ENCODE results near the gene BSN.

Gene BSN

DNA sequence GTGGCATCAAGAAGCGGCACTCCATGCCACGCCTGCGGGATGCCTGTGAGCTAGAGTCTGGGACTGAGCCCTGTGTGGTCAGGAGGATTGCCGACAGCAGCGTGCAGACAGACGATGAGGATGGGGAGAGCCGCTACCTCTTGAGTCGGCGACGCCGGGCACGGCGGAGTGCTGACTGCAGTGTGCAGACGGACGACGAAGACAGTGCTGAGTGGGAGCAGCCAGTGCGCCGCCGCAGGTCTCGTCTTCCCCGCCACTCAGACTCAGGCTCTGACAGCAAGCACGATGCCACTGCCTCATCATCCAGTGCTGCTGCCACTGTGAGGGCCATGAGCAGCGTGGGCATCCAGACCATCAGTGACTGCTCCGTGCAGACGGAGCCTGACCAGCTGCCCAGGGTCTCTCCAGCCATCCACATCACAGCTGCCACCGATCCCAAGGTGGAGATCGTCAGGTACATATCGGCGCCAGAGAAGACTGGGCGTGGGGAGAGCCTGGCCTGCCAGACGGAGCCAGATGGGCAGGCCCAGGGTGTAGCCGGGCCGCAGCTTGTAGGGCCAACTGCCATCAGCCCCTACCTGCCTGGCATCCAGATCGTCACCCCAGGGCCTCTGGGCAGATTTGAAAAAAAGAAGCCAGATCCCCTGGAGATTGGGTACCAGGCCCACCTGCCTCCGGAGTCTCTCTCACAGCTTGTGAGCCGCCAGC, 103.1 kb downstream of the BSN start:
- TF ChIP-seq CTCF (IDR thresholded peaks at IDR 0.05; ENCODE audit: insufficient read depth, low read length, missing control alignments): no peak
- ChIA-PET POLR2A (no interaction called here), CTCF (interaction anchor here (1.2 to 3.0 kb wide), 5 partner anchors 12 to 118 kb away, joined by 4 to 30 read pairs (median 6); no protein-coding TSS in a partner anchor)
- no peak overlapping the region for H3K4me3 ChIP-seq (ENCODE audit: low read depth, low read length)
- no peak for DNase-seq (ENCODE audit: low read depth, low spot score)

DNA sequence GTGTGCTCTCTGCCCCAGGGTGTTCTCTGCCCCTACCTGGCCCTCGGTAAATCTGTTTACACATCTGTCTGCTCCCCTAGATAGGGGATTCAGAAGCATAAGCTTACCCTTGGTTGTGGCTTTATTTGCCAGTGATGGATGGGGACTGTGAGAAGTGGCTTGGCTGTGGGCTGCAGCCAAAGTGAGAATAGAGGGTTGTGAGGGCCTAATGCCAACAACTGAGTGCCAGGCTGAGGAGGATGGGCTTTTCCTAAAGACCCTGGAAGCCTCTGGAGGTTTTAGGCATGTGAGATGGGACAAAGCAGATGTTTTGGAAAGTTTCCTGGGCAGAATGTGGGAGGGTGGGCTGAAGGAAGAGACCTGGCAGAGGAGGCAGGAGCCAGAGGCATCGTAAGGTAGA, 104.4 kb downstream of the BSN start:
- CTCF ChIA-PET: interaction anchor here (1.3 to 1.4 kb wide), 2 partner anchors 13 to 119 kb away, joined by 7 to 9 read pairs; no protein-coding TSS in a partner anchor
- no peak for TF ChIP-seq CTCF (IDR thresholded peaks at IDR 0.05; ENCODE audit: insufficient read depth, low read length, missing control alignments)
- H3K4me3 ChIP-seq (ENCODE audit: low read depth, low read length): no peak overlapping the region
- no peak for DNase-seq (ENCODE audit: low read depth, low spot score)
- POLR2A ChIA-PET: no interaction called here

DNA sequence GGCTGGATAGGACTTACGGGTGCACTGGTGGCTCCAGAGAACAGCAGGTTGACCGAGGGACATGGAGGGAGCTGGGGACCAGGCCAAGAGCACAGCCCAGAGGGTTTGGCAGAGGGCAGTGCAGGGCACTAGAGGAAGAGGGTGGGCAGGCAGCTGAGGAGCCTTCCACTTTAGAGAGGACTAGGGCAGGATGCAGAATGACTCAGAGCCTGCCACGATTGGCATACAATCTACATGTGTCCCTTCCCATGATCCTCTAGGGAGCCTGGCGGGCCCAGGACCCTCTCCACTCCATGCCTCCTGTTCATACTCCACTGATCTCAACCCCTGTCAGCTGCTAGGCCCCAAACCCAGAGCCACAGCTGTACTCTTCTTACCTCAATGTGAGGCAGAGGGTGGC, 105.5 kb downstream of the BSN start:
- CTCF ChIA-PET: interaction anchor here (1.1 to 1.8 kb wide), 3 partner anchors 12 to 123 kb away, joined by 4 to 7 read pairs (median 6); no protein-coding TSS in a partner anchor
- TF ChIP-seq CTCF (IDR thresholded peaks at IDR 0.05; ENCODE audit: insufficient read depth, low read length, missing control alignments): no peak
- no peak overlapping the region for H3K4me3 ChIP-seq (ENCODE audit: low read depth, low read length)
- POLR2A ChIA-PET: no interaction called here
- no peak for DNase-seq (ENCODE audit: low read depth, low spot score)

- no peak for DNase-seq (ENCODE audit: low read depth, low spot score)
- CTCF ChIA-PET: interaction anchor here (1.3 kb wide), 1 partner anchor 127 kb away, joined by 3 read pairs; no protein-coding TSS in a partner anchor
- TF ChIP-seq CTCF (IDR thresholded peaks at IDR 0.05; ENCODE audit: insufficient read depth, low read length, missing control alignments): no peak
- POLR2A ChIA-PET: no interaction called here
- no peak overlapping the region for H3K4me3 ChIP-seq (ENCODE audit: low read depth, low read length)
Measured at GRCh38 chr3:49661281-49661680, 107.0 kb downstream of the BSN start.

GRCh38 chr3:49662021-49662420, 107.7 kb downstream of the BSN start:
- no peak overlapping the region for H3K4me3 ChIP-seq (ENCODE audit: low read depth, low read length)
- ChIA-PET POLR2A (no interaction called here), CTCF (no interaction called here)
- no peak for TF ChIP-seq CTCF (IDR thresholded peaks at IDR 0.05; ENCODE audit: insufficient read depth, low read length, missing control alignments)
- DNase-seq (ENCODE audit: low read depth, low spot score): no peak

DNA sequence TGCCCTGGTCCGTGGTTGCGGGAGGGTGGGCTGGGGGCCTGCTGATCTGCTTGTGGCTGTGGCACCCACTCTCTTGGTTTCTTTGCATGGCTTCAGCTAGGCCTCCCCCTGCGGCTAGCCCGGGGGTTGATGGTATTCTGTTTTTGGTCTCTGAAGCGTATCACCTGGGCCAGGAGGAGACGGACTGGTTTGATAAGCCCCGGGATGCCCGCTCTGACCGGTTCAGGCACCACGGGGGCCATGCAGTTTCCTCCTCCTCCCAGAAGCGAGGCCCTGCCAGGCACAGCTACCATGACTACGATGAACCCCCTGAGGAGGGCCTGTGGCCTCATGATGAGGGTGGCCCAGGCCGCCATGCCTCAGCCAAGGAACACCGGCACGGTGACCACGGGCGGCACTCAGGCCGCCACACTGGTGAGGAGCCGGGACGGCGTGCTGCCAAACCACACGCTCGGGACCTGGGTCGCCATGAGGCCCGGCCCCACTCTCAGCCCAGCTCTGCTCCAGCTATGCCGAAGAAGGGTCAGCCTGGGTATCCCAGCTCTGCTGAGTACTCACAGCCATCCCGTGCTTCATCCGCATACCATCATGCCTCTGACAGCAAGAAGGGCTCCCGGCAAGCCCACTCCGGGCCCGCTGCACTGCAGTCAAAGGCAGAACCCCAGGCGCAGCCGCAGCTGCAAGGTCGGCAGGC, 108.6 kb downstream of the BSN start:
- ChIA-PET CTCF (interaction anchor here (1.7 to 5.3 kb wide), 2 partner anchors 10 to 123 kb away, joined by 5 to 54 read pairs; no protein-coding TSS in a partner anchor), POLR2A (no interaction called here)
- no peak for DNase-seq (ENCODE audit: low read depth, low spot score)
- H3K4me3 ChIP-seq (ENCODE audit: low read depth, low read length): no peak overlapping the region
- no peak for TF ChIP-seq CTCF (IDR thresholded peaks at IDR 0.05; ENCODE audit: insufficient read depth, low read length, missing control alignments)

All from AG04449 (cell line).